ENCODE results near the gene C16orf74. TPM values are rescaled to one million over a fixed set of nuclear protein-coding genes. Genes with fewer than 3 reads are reported as not detected.

The C16orf74 gene
- total and polyA plus RNA-seq, 5 donors from 2014 or later: 5.5 to 41.6 (median 26.2) TPM

DNA sequence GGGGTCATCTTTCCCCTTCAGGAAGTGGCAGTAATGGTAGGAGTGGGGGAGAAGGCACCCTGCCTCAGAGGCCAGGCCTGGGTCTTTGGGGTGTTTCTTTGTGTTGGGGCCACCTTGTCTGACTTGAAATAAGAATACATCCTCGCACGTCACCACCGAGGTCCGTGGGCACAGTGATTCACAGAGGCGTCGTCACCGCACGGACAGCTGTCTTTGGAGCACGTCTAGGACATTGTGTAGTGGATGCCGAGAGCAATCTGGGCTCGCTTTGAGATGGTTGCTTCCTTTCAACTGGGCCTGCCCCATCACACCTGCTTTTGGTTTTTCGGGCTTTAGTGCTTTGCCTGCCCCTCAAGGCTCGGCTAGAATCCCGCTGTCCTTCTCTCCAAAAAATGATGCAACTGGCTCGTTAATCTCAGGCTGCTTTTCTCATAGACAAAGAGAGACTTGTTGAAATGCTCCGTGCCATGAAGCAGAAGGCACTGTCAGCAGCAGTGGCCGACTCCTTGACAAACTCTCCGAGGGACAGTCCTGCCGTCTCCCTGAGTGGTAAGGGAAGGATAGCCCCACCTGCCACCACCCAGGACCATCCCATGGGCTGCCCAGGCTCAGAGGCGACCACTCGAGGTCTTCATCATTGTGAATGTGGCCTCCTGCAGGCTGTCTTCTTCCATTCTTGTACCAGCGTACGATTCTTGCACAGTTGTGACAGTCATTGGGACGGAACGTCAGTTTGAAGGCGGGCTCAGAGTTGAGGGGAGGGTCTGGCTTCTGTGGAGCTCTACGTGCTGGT, 86.1 kb downstream of the C16orf74 start:
- DNase-seq: no peak
- Mint-ChIP-seq H3K9me3 (no peaks in the 10 kb centered on the region), H3K27ac (peak overlapping the region in 1 of 3 donors; percentile 26), H3K4me1 (peaks cover 0 to 3% (median 0%) of the 10 kb centered on the region in 4 donors), H3K36me3 (peaks cover 21% of the 10 kb centered on the region), H3K4me3 (no peak overlapping the region), H3K27me3 (no peaks in the 10 kb centered on the region)
- no peak for ATAC-seq (ENCODE audit: low read depth in 2 of 2)
- Histone ChIP-seq H3K4me1 (ENCODE audit: control insufficient read depth, insufficient read depth, low read length, poor library complexity, severe bottlenecking) (no peaks in the 10 kb centered on the region), H3K27ac (ENCODE audit: insufficient read depth, low read length, poor library complexity, severe bottlenecking) (no peak overlapping the region), H3K36me3 (ENCODE audit: control insufficient read depth, insufficient read depth, low read length) (peaks cover 36% of the 10 kb centered on the region), H3K27me3 (ENCODE audit: control insufficient read depth, insufficient read depth, low read length) (no peaks in the 10 kb centered on the region), H3K4me3 (ENCODE audit: low read depth, low read length) (no peak overlapping the region), H3K9me3 (ENCODE audit: control insufficient read depth in 2 of 2, low read length in 2 of 2) (no peaks in the 10 kb centered on the region)

DNA sequence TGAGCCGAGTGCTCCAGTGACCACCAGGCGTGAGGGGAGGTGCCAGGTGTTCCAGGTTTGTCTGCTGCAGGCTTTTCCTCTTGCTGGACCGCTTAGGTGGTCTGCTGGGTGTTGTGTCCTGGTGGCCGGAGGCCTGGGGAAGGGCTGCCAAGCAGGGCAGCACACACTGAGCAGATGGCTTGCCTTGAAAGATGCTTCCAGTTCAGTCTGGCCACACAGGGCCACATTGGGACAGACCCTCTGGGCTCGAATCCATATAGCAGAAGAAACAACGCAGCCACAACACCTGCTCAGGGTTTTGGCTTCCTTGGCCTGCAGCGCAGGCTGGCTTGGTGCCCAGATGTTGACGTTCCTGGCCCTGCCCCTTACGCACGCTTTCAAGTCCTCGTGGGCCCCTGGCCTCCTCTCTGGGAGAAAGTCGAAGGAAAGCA, 87.0 kb downstream of the C16orf74 start:
- no peaks in the 10 kb centered on the region for H3K27me3 Mint-ChIP-seq
- DNase-seq (no peak), ATAC-seq (ENCODE audit: low read depth in 2 of 2) (no peak)
- no peak overlapping the region for H3K27ac ChIP-seq (ENCODE audit: insufficient read depth, low read length, poor library complexity, severe bottlenecking)
- no peak overlapping the region for H3K4me3 ChIP-seq (ENCODE audit: low read depth, low read length)
- H3K4me1 Mint-ChIP-seq: peaks cover 0 to 3% (median 0%) of the 10 kb centered on the region in 4 donors
- H3K9me3 ChIP-seq (ENCODE audit: control insufficient read depth in 2 of 2, low read length in 2 of 2): no peaks in the 10 kb centered on the region
- no peaks in the 10 kb centered on the region for H3K27me3 ChIP-seq (ENCODE audit: control insufficient read depth, insufficient read depth, low read length)
- H3K36me3 Mint-ChIP-seq: peaks cover 23% of the 10 kb centered on the region
- H3K9me3 Mint-ChIP-seq: no peaks in the 10 kb centered on the region
- H3K27ac Mint-ChIP-seq: no peak overlapping the region
- H3K36me3 ChIP-seq (ENCODE audit: control insufficient read depth, insufficient read depth, low read length): peaks cover 33% of the 10 kb centered on the region
- H3K4me3 Mint-ChIP-seq: no peak overlapping the region
- H3K4me1 ChIP-seq (ENCODE audit: control insufficient read depth, insufficient read depth, low read length, poor library complexity, severe bottlenecking): no peaks in the 10 kb centered on the region

DNA sequence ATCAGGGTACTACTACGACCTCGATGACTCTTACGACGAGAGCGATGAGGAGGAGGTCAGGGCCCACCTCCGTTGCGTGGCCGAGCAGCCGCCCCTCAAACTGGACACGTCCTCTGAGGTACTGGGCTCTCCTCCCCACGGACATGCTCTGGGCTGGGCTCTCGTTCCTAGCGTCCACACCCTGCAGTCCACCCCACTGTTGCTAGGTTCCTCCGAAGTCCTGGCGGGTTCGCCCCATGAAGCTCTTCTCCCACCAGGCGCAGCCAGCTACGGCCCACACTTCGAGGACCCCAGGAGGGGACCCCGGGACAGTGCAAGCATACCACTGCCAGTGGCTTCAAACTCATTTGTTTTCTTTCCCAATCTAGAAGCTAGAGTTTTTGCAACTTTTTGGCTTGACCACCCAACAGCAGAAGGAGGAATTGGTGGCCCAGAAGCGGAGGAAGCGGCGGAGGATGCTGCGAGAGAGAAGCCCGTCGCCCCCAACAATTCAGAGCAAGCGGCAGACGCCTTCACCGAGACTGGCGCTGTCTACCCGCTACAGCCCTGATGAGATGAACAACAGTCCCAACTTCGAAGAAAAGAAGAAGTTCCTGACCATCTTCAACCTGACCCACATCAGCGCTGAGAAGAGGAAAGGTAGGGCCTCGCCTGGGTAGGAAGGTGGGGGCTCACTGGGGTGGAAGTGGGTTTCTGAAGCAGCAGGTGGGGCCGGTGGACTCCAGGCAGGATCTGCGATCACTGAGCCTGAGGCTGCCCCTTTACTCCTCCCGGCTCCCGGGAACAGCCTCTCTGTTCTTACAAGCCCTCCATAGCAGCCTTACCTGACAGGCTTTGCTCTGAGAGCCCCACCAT, 87.7 kb downstream of the C16orf74 start:
- Histone ChIP-seq H3K9me3 (ENCODE audit: control insufficient read depth in 2 of 2, low read length in 2 of 2) (no peaks in the 10 kb centered on the region), H3K27ac (ENCODE audit: insufficient read depth, low read length, poor library complexity, severe bottlenecking) (no peak overlapping the region), H3K36me3 (ENCODE audit: control insufficient read depth, insufficient read depth, low read length) (peaks cover 28% of the 10 kb centered on the region), H3K4me3 (ENCODE audit: low read depth, low read length) (no peak overlapping the region), H3K27me3 (ENCODE audit: control insufficient read depth, insufficient read depth, low read length) (no peaks in the 10 kb centered on the region), H3K4me1 (ENCODE audit: control insufficient read depth, insufficient read depth, low read length, poor library complexity, severe bottlenecking) (no peaks in the 10 kb centered on the region)
- Mint-ChIP-seq H3K9me3 (no peaks in the 10 kb centered on the region), H3K4me3 (no peak overlapping the region), H3K36me3 (peaks cover 23% of the 10 kb centered on the region), H3K4me1 (peaks cover 0 to 3% (median 0%) of the 10 kb centered on the region in 4 donors), H3K27me3 (no peaks in the 10 kb centered on the region), H3K27ac (no peak overlapping the region)
- ATAC-seq (ENCODE audit: low read depth in 2 of 2): no peak
- no peak for DNase-seq

- H3K27ac ChIP-seq (ENCODE audit: insufficient read depth, low read length, poor library complexity, severe bottlenecking): no peak overlapping the region
- peaks cover 28% of the 10 kb centered on the region for H3K36me3 ChIP-seq (ENCODE audit: control insufficient read depth, insufficient read depth, low read length)
- Mint-ChIP-seq H3K4me1 (peaks cover 0 to 3% (median 0%) of the 10 kb centered on the region in 4 donors), H3K36me3 (peaks cover 27% of the 10 kb centered on the region), H3K27ac (no peak overlapping the region), H3K9me3 (no peaks in the 10 kb centered on the region), H3K27me3 (no peaks in the 10 kb centered on the region), H3K4me3 (no peak overlapping the region)
- H3K9me3 ChIP-seq (ENCODE audit: control insufficient read depth in 2 of 2, low read length in 2 of 2): no peaks in the 10 kb centered on the region
- no peak for ATAC-seq (ENCODE audit: low read depth in 2 of 2)
- no peaks in the 10 kb centered on the region for H3K27me3 ChIP-seq (ENCODE audit: control insufficient read depth, insufficient read depth, low read length)
- no peak overlapping the region for H3K4me3 ChIP-seq (ENCODE audit: low read depth, low read length)
- H3K4me1 ChIP-seq (ENCODE audit: control insufficient read depth, insufficient read depth, low read length, poor library complexity, severe bottlenecking): no peaks in the 10 kb centered on the region
- no peak for DNase-seq
Measured at GRCh38 chr16:85662482-85662812, 88.4 kb downstream of the C16orf74 start.

DNA sequence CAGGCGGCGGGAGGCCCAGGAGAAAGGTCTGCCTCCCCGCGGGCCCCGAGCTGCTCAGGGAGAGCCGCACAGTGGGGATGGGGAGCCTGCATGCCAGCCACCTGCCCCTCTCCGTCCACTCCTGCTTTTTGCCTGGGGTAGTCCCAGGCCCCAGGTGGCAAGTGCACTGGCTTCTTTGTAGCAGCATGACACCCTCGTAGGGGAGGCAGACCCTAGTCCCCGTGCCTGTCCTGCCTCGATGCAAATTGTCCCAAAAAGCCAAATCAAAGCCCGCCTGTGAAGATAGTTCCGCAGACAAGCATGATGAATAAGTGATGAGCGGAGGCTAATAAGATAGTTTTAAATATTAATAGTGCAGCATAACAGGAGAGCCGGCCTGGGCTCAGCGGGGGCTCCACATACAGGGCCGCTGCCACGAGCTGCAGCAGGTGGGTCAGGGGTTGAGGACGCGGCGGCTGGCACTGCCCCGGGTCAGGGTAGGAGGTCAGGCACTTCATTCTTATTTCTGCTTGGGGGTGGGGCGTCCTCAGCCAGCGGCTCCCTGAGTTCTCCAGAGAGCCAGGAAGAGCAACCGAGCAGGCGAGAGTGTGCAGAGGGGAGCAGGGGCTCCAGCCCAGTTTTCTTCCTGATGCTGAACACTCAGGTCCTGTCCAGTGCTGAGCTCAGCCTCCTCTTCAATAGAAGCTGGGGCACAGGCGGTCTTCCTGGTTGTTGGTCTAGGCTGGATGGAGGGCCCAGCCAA, 89.0 kb downstream of the C16orf74 start:
- Mint-ChIP-seq H3K27ac (no peak overlapping the region), H3K4me1 (peaks cover 0 to 3% (median 0%) of the 10 kb centered on the region in 4 donors), H3K9me3 (no peaks in the 10 kb centered on the region), H3K36me3 (peaks cover 27% of the 10 kb centered on the region), H3K27me3 (no peaks in the 10 kb centered on the region), H3K4me3 (no peak overlapping the region)
- H3K27ac ChIP-seq (ENCODE audit: insufficient read depth, low read length, poor library complexity, severe bottlenecking): no peak overlapping the region
- H3K4me3 ChIP-seq (ENCODE audit: low read depth, low read length): no peak overlapping the region
- DNase-seq (no peak), ATAC-seq (ENCODE audit: low read depth in 2 of 2) (no peak)
- no peaks in the 10 kb centered on the region for H3K9me3 ChIP-seq (ENCODE audit: control insufficient read depth in 2 of 2, low read length in 2 of 2)
- H3K27me3 ChIP-seq (ENCODE audit: control insufficient read depth, insufficient read depth, low read length): no peaks in the 10 kb centered on the region
- H3K4me1 ChIP-seq (ENCODE audit: control insufficient read depth, insufficient read depth, low read length, poor library complexity, severe bottlenecking): no peaks in the 10 kb centered on the region
- peaks cover 27% of the 10 kb centered on the region for H3K36me3 ChIP-seq (ENCODE audit: control insufficient read depth, insufficient read depth, low read length)

DNA sequence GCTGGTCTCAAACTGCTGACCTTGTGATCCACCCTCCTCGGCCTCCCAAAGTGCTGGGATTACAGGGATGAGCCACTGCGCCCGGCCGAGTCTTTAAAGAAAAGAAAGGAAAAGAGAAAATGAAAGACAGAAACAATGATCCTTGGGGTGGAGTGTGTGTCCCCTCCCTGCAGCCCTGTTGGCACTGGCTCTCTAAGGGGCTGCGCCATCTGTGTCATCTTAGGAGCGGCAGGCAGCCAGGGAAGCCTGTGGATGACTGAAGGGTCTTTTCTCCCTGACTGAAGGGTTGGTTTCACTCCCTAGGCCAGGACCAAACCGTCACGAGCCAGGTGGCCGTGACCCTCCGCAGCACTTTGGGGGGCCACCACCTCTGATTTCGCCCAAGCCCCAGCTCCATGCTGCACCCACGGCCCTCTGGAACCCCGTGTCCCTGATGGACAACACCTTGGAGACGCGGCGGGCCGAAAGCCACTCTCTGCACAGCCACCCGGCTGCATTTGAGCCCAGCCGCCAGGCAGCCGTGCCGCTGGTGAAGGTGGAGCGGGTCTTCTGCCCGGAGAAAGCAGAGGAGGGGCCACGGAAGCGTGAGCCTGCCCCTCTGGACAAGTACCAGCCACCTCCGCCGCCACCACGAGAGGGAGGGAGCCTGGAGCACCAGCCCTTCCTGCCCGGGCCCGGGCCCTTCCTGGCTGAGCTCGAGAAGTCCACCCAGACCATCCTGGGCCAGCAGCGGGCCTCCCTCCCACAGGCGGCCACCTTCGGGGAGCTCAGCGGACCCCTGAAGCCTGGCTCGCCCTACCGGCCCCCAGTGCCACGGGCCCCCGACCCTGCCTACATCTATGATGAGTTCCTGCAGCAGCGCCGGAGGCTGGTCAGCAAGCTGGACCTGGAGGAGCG, 89.8 kb downstream of the C16orf74 start:
- H3K4me1 Mint-ChIP-seq: peaks cover 0 to 3% (median 0%) of the 10 kb centered on the region in 4 donors
- no peaks in the 10 kb centered on the region for H3K27me3 ChIP-seq (ENCODE audit: control insufficient read depth, insufficient read depth, low read length)
- peaks cover 26% of the 10 kb centered on the region for H3K36me3 Mint-ChIP-seq
- no peaks in the 10 kb centered on the region for H3K9me3 Mint-ChIP-seq
- no peaks in the 10 kb centered on the region for H3K27me3 Mint-ChIP-seq
- peaks cover 21% of the 10 kb centered on the region for H3K36me3 ChIP-seq (ENCODE audit: control insufficient read depth, insufficient read depth, low read length)
- H3K4me3 ChIP-seq (ENCODE audit: low read depth, low read length): no peak overlapping the region
- no peak overlapping the region for H3K4me3 Mint-ChIP-seq
- H3K9me3 ChIP-seq (ENCODE audit: control insufficient read depth in 2 of 2, low read length in 2 of 2): no peaks in the 10 kb centered on the region
- H3K27ac ChIP-seq (ENCODE audit: insufficient read depth, low read length, poor library complexity, severe bottlenecking): no peak overlapping the region
- no peaks in the 10 kb centered on the region for H3K4me1 ChIP-seq (ENCODE audit: control insufficient read depth, insufficient read depth, low read length, poor library complexity, severe bottlenecking)
- no peak overlapping the region for H3K27ac Mint-ChIP-seq
- no peak for DNase-seq
- no peak for ATAC-seq (ENCODE audit: low read depth in 2 of 2)

All from CD4-positive, CD25-positive, alpha-beta regulatory T cell (primary cell).